Neural crest cell (in vitro differentiated cells): ENCODE results near the gene SPRYD7. TPM values are rescaled to one million over a fixed set of nuclear protein-coding genes. Genes with fewer than 3 reads are reported as not detected.
"Not testable (repeated sequence)": the region's sequence is repeated elsewhere in the genome, so short reads cannot be mapped to it uniquely, and the experiment has no call there.

Experiments used
- DNase-seq: peaks from one replicate; pipeline ENCODE4 v3.0.0; 2021; ENCODE audit warnings: low read depth, mixed read lengths, low spot score
- H3K27ac Mint-ChIP-seq: one replicate; pipeline ENCODE4 v1.8.0; 2021; ENCODE audit warnings: mild to moderate bottlenecking, mixed read lengths; ENCODE audit not compliant: unreplicated experiment
- H3K27me3 Mint-ChIP-seq: 2 replicates; pipeline ENCODE4 v1.8.0; 2021; ENCODE audit warnings: low read depth, mild to moderate bottlenecking, mixed read lengths
- H3K36me3 Mint-ChIP-seq: 2 replicates; pipeline ENCODE4 v1.8.0; 2021; ENCODE audit warnings: low read depth, mild to moderate bottlenecking, mixed read lengths
- H3K4me1 Mint-ChIP-seq: 2 replicates; pipeline ENCODE4 v1.8.0; 2021; ENCODE audit warnings: mixed read lengths
- H3K4me3 Mint-ChIP-seq: one replicate; pipeline ENCODE4 v1.8.0; 2021; ENCODE audit warnings: mild to moderate bottlenecking, mixed read lengths
- H3K9me3 Mint-ChIP-seq: 2 replicates; pipeline ENCODE4 v1.8.0; 2021; ENCODE audit warnings: mixed read lengths
- CTCF ChIP-seq: fragments of 200-600 bp; sonication (generic); conservative IDR thresholded peaks from 2 replicates; pipeline ENCODE4 v1.5.0; 2021; ENCODE audit warnings: antibody characterized with exemption, mild to moderate bottlenecking
- total RNA-seq: library from RNA; stranded (reverse); gene quantifications from 2 replicates; pipeline ENCODE4 v1.2.1, GENCODE V29; 2021

Gene SPRYD7
- total RNA-seq, 1 donor from 2014 or later, result 3.8 TPM

GRCh38 chr13:49932066-49932465 lies 4.1 kb downstream of the SPRYD7 start:
- no peak for TF ChIP-seq CTCF
- peak overlapping the region; percentile 47 for H3K4me3 Mint-ChIP-seq
- peaks cover 15% of the 10 kb centered on the region for H3K4me1 Mint-ChIP-seq
- no peaks in the 10 kb centered on the region for H3K36me3 Mint-ChIP-seq
- H3K27me3 Mint-ChIP-seq, result peaks cover 3% of the 10 kb centered on the region
- H3K27ac Mint-ChIP-seq, result no peak overlapping the region
- no peaks in the 10 kb centered on the region for H3K9me3 Mint-ChIP-seq
- DNase-seq, result no peak

GRCh38 chr13:49927755-49928154 lies 8.4 kb downstream of the SPRYD7 start:
- H3K4me1 Mint-ChIP-seq, result no peaks in the 10 kb centered on the region
- no peaks in the 10 kb centered on the region for H3K36me3 Mint-ChIP-seq
- no peak overlapping the region for H3K4me3 Mint-ChIP-seq
- DNase-seq, result no peak
- H3K27me3 Mint-ChIP-seq, result no peaks in the 10 kb centered on the region
- no peaks in the 10 kb centered on the region for H3K9me3 Mint-ChIP-seq
- no peak for TF ChIP-seq CTCF
- H3K27ac Mint-ChIP-seq, result peak overlapping the region; percentile 23

- H3K36me3 Mint-ChIP-seq, result peaks cover 3% of the 10 kb centered on the region
- no peak overlapping the region for H3K4me3 Mint-ChIP-seq
- no peak overlapping the region for H3K27ac Mint-ChIP-seq
- no peaks in the 10 kb centered on the region for H3K4me1 Mint-ChIP-seq
- H3K27me3 Mint-ChIP-seq, result no peaks in the 10 kb centered on the region
- no peak for DNase-seq
- TF ChIP-seq CTCF, result no peak
- H3K9me3 Mint-ChIP-seq, result no peaks in the 10 kb centered on the region
These were observed 10.2 kb downstream of the SPRYD7 start for GRCh38 chr13:49925881-49926418.

GRCh38 chr13:49922301-49922700 lies 13.8 kb downstream of the SPRYD7 start:
- no peak for TF ChIP-seq CTCF
- no peaks in the 10 kb centered on the region for H3K9me3 Mint-ChIP-seq
- H3K36me3 Mint-ChIP-seq, result peaks cover 4% of the 10 kb centered on the region
- no peak overlapping the region for H3K27ac Mint-ChIP-seq
- no peaks in the 10 kb centered on the region for H3K27me3 Mint-ChIP-seq
- no peaks in the 10 kb centered on the region for H3K4me1 Mint-ChIP-seq
- no peak for DNase-seq
- H3K4me3 Mint-ChIP-seq, result no peak overlapping the region

DNA sequence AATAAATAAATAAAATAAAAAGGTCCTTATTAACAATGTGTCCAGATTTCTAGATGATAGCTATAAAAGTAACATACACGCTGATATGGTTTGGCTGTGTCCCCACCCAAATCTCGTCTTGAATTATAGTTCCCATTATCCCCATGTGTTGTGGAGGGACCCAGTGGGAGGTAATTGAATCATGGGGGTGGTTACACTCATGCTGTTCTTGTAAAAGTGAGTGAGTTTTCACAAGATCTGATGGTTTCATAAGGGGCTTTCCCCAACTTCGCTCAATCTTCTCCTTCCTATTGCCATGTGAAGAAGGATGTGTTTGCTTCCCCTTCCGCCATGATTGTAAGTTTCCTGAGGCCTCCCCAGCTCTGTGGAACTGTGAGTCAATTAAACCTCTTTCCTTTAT lies 15.2 kb downstream of the SPRYD7 start:
- not testable (repeated sequence) for DNase-seq, H3K4me3 Mint-ChIP-seq, H3K9me3 Mint-ChIP-seq, H3K4me1 Mint-ChIP-seq, H3K27me3 Mint-ChIP-seq, H3K27ac Mint-ChIP-seq
- H3K36me3 Mint-ChIP-seq, result peaks cover 11% of the 10 kb centered on the region

DNA sequence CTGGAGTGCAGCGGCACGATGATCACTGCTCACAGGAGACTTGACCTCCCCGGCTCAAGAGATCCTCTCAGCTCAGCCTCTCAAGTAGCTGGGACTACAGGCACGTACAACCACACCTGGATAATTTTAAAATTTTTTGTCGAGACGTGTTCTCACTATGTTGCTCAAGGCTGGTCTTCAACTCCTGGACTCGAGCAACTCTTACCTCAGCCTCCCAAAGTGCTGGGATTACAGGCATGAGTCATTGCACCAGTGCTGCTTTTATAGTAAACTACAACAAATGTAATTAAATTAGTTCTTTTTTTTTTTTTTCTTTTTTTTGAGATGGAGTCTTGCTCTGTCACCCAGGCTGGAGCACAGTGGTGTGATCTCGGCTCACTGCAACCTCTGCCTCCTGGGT lies 18.0 kb downstream of the SPRYD7 start:
- not testable (repeated sequence) for DNase-seq, H3K4me1 Mint-ChIP-seq, H3K27me3 Mint-ChIP-seq, H3K9me3 Mint-ChIP-seq, H3K4me3 Mint-ChIP-seq, H3K27ac Mint-ChIP-seq
- peaks cover 14% of the 10 kb centered on the region for H3K36me3 Mint-ChIP-seq

GRCh38 chr13:49914947-49915346 lies 21.2 kb downstream of the SPRYD7 start:
- Mint-ChIP-seq H3K4me1 (no peaks in the 10 kb centered on the region), H3K27ac (no peak overlapping the region)

More at GRCh38 chr13:49914947-49915346, 21.2 kb downstream of the SPRYD7 start:
- H3K27me3 Mint-ChIP-seq, result no peaks in the 10 kb centered on the region
- TF ChIP-seq CTCF, result no peak
- no peak for DNase-seq
- H3K36me3 Mint-ChIP-seq, result peaks cover 14% of the 10 kb centered on the region
- no peak overlapping the region for H3K4me3 Mint-ChIP-seq
- no peaks in the 10 kb centered on the region for H3K9me3 Mint-ChIP-seq
